ENCODE data around the gene ATP8A2. TPM values are rescaled to one million over a fixed set of nuclear protein-coding genes. Genes with fewer than 3 reads are reported as not detected.

The ATP8A2 gene
- total RNA-seq, 2 donors from 2014 or later, result 1.6 to 2.9 TPM

GRCh38 chr13:25662516-25662915 is 290.7 kb downstream of the ATP8A2 start:
- H3K36me3 ChIP-seq (ENCODE audit: control insufficient read depth, insufficient read depth, low read length), result no peaks in the 10 kb centered on the region
- no peak overlapping the region for H3K27ac Mint-ChIP-seq
- no peak for DNase-seq
- no peaks in the 10 kb centered on the region for H3K9me3 Mint-ChIP-seq
- no peak overlapping the region for H3K4me3 Mint-ChIP-seq
- no peak overlapping the region for H3K4me3 ChIP-seq (ENCODE audit: low read length)
- no peak for TF ChIP-seq CTCF (conservative IDR thresholded peaks at IDR 0.05)
- H3K9me3 ChIP-seq (ENCODE audit: control insufficient read depth, low read length), result no peaks in the 10 kb centered on the region
- H3K4me1 Mint-ChIP-seq, result peaks cover 26% of the 10 kb centered on the region
- 90 to 91% methylated on average over 1 of the region's 1 CpG for WGBS, 2 experiments (ENCODE audit: insufficient coverage in 1 of 2, insufficient read length in 1 of 2)
- H3K36me3 Mint-ChIP-seq (ENCODE audit: low read depth), result no peaks in the 10 kb centered on the region
- H3K9ac ChIP-seq (ENCODE audit: extremely low read depth, low read length, poor library complexity, severe bottlenecking), result no peak overlapping the region
- no peak overlapping the region for H3K27ac ChIP-seq (ENCODE audit: low read depth, low read length)
- H3K27me3 ChIP-seq (ENCODE audit: control insufficient read depth, insufficient read depth, low read length, poor library complexity, severe bottlenecking), result no peaks in the 10 kb centered on the region
- no peaks in the 10 kb centered on the region for H3K4me1 ChIP-seq (ENCODE audit: control insufficient read depth, insufficient read depth, low read length)
- H3K27me3 Mint-ChIP-seq (ENCODE audit: insufficient read depth), result no peaks in the 10 kb centered on the region

GRCh38 chr13:25668345-25668744 is 296.6 kb downstream of the ATP8A2 start:
- Mint-ChIP-seq H3K27me3 (ENCODE audit: insufficient read depth) (no peaks in the 10 kb centered on the region), H3K4me1 (no peaks in the 10 kb centered on the region), H3K27ac (no peak overlapping the region), H3K4me3 (no peak overlapping the region), H3K9me3 (peaks cover 37% of the 10 kb centered on the region), H3K36me3 (ENCODE audit: low read depth) (peaks cover 6% of the 10 kb centered on the region)
- Histone ChIP-seq H3K9me3 (ENCODE audit: control insufficient read depth, low read length) (peaks cover 21% of the 10 kb centered on the region), H3K27ac (ENCODE audit: low read depth, low read length) (no peak overlapping the region), H3K27me3 (ENCODE audit: control insufficient read depth, insufficient read depth, low read length, poor library complexity, severe bottlenecking) (no peaks in the 10 kb centered on the region), H3K4me3 (ENCODE audit: low read length) (no peak overlapping the region), H3K9ac (ENCODE audit: extremely low read depth, low read length, poor library complexity, severe bottlenecking) (no peak overlapping the region), H3K36me3 (ENCODE audit: control insufficient read depth, insufficient read depth, low read length) (no peaks in the 10 kb centered on the region), H3K4me1 (ENCODE audit: control insufficient read depth, insufficient read depth, low read length) (no peaks in the 10 kb centered on the region)
- TF ChIP-seq CTCF (conservative IDR thresholded peaks at IDR 0.05), result no peak
- DNase-seq, result no peak

GRCh38 chr13:25673711-25674110 is 301.9 kb downstream of the ATP8A2 start:
- Mint-ChIP-seq H3K36me3 (ENCODE audit: low read depth) (peaks cover 6% of the 10 kb centered on the region), H3K27ac (no peak overlapping the region), H3K9me3 (peaks cover 29% of the 10 kb centered on the region), H3K27me3 (ENCODE audit: insufficient read depth) (no peaks in the 10 kb centered on the region), H3K4me3 (no peak overlapping the region), H3K4me1 (no peaks in the 10 kb centered on the region)
- H3K9ac ChIP-seq (ENCODE audit: extremely low read depth, low read length, poor library complexity, severe bottlenecking), result no peak overlapping the region
- no peaks in the 10 kb centered on the region for H3K4me1 ChIP-seq (ENCODE audit: control insufficient read depth, insufficient read depth, low read length)
- H3K4me3 ChIP-seq (ENCODE audit: low read length), result no peak overlapping the region
- no peak for DNase-seq
- whole genome bisulfite sequencing, 2 experiments (ENCODE audit: insufficient coverage in 1 of 2, insufficient read length in 1 of 2), result 94 to 95% methylated on average over 3 to 5 of the region's 5 CpGs
- no peaks in the 10 kb centered on the region for H3K36me3 ChIP-seq (ENCODE audit: control insufficient read depth, insufficient read depth, low read length)
- H3K9me3 ChIP-seq (ENCODE audit: control insufficient read depth, low read length), result peaks cover 15% of the 10 kb centered on the region
- H3K27me3 ChIP-seq (ENCODE audit: control insufficient read depth, insufficient read depth, low read length, poor library complexity, severe bottlenecking), result no peaks in the 10 kb centered on the region
- no peak for TF ChIP-seq CTCF (conservative IDR thresholded peaks at IDR 0.05)
- no peak overlapping the region for H3K27ac ChIP-seq (ENCODE audit: low read depth, low read length)

Data from endodermal cell (in vitro differentiated cells).